H1 (cell line): Measurements from ENCODE around the gene ADAMTS8.

ENCODE experiments used
- ATF3 ChIP-seq: IDR thresholded peaks from 2 replicates; pipeline ENCODE4 v1.6.1; 2011; ENCODE audit warnings: low read depth, mild to moderate bottlenecking, low read length; ENCODE audit not compliant: insufficient read depth
- CHD1 ChIP-seq: IDR thresholded peaks from 2 replicates; pipeline ENCODE4 v1.6.1; 2012; ENCODE audit warnings: low read depth, low read length, improper control_type of control experiment
- CHD2 ChIP-seq: IDR thresholded peaks from 2 replicates; pipeline ENCODE4 v1.6.1; 2012; ENCODE audit warnings: low read length, improper control_type of control experiment
- CREB1 ChIP-seq: IDR thresholded peaks from 2 replicates; pipeline ENCODE4 v1.6.1; 2012; ENCODE audit warnings: inconsistent platforms
- CTCF ChIP-seq, 3 experiments: IDR thresholded peaks; 1 replicate in 2 of 3; 2 replicates in 1 of 3; pipeline versions ENCODE4 v1.5.1 to v1.6.1; 2011; ENCODE audit warnings: low read length in 3 of 3, mild to moderate bottlenecking in 3 of 3, inconsistent platforms in 2 of 3, low read depth in 1 of 3, moderate library complexity in 1 of 3; ENCODE audit not compliant: insufficient read depth in 1 of 3; ENCODE audit errors: control extremely low read depth in 1 of 3
- EP300 ChIP-seq, 2 experiments: IDR thresholded peaks; 1 replicate in 1 of 2; 2 replicates in 1 of 2; pipeline ENCODE4 v1.6.1; 2011 to 2012; ENCODE audit warnings: low read depth in 2 of 2, low read length in 2 of 2, mild to moderate bottlenecking in 2 of 2, borderline replicate concordance in 1 of 2, inconsistent platforms in 1 of 2, moderate library complexity in 1 of 2
- EZH2 ChIP-seq: fragments of 200-600 bp; sonication (generic); IDR thresholded peaks from 2 replicates; pipeline ENCODE4 v1.7.1; 2012; ENCODE audit warnings: low read depth, mild to moderate bottlenecking, moderate library complexity, low read length, inconsistent platforms; ENCODE audit not compliant: severe bottlenecking
- POLR2AphosphoS5 ChIP-seq: IDR thresholded peaks from 2 replicates; pipeline ENCODE4 v1.6.1; 2011; ENCODE audit warnings: low read depth, low read length
- RAD21 ChIP-seq, 2 experiments: IDR thresholded peaks in 1 of 2; conservative IDR thresholded peaks in 1 of 2; 2 replicates each; pipeline ENCODE4 v1.6.1; 2011; ENCODE audit warnings: low read depth in 2 of 2, low read length in 2 of 2, improper control_type of control experiment in 1 of 2, inconsistent platforms in 1 of 2, mild to moderate bottlenecking in 1 of 2, moderate library complexity in 1 of 2
- RFX5 ChIP-seq: IDR thresholded peaks from 2 replicates; pipeline ENCODE4 v1.6.1; 2011; ENCODE audit warnings: low read depth, low read length, improper control_type of control experiment, borderline replicate concordance
- RXRA ChIP-seq: IDR thresholded peaks from 2 replicates; pipeline ENCODE4 v1.6.1; 2011; ENCODE audit warnings: low read depth, mild to moderate bottlenecking, low read length, moderate library complexity; ENCODE audit not compliant: insufficient read depth
- TAF1 ChIP-seq: IDR thresholded peaks from 2 replicates; pipeline ENCODE4 v1.6.1; 2011; ENCODE audit warnings: mild to moderate bottlenecking, low read depth, low read length
- TEAD4 ChIP-seq: IDR thresholded peaks from 2 replicates; pipeline ENCODE4 v1.6.1; 2012; ENCODE audit warnings: low read depth, low read length, inconsistent platforms, mixed read lengths
- YY1 ChIP-seq: IDR thresholded peaks from 2 replicates; pipeline ENCODE4 v1.6.1; 2011; ENCODE audit warnings: low read depth, mild to moderate bottlenecking, low read length

- TF ChIP-seq CREB1 (no peak), RAD21 (IDR thresholded peaks at IDR 0.05 in 1 of 2, conservative IDR thresholded peaks at IDR 0.05 in 1 of 2; ENCODE audit: low read depth in 2 of 2, low read length in 2 of 2) (no peak), CTCF (IDR thresholded peaks at IDR 0.05; ENCODE audit: control extremely low read depth in 1 of 3, insufficient read depth in 1 of 3, low read depth in 1 of 3, low read length in 3 of 3) (no peak), EZH2 (no peak), POLR2AphosphoS5 (no peak), EP300 (IDR thresholded peaks at IDR 0.05; ENCODE audit: borderline replicate concordance in 1 of 2, low read depth in 2 of 2, low read length in 2 of 2) (no peak), TEAD4 (no peak), YY1 (no peak), CHD2 (no peak), RFX5 (no peak), TAF1 (no peak), RXRA (no peak), ATF3 (no peak), CHD1 (no peak)
These were observed 11.5 kb downstream of the ADAMTS8 start for GRCh38 chr11:130416906-130417305.
